A549 (cell line): ENCODE data around the gene CDYL2. TPM values are rescaled to one million over a fixed set of nuclear protein-coding genes. Genes with fewer than 3 reads are reported as not detected.

ENCODE experiments used
- ATAC-seq, 2 experiments: fragments of 200-7000 bp in 1 of 2; fragments of >200 bp in 1 of 2; cut with Nextera tagmentation in 1 of 2; cut with Tn5 transposase in 1 of 2; 3 replicates each; pipeline versions ENCODE4 v1.8.0 to v1.9.1; 2018 to 2020; ENCODE audit warnings: mild to moderate bottlenecking in 1 of 2, moderate library complexity in 1 of 2
- CTCF ChIA-PET: fragments of 300-600 bp; sonication (Branson Sonifier 250); formaldehyde crosslinking; extraction: SDS; loops from one replicate; lab custom pipeline; 2021; ENCODE audit warnings: antibody characterized with exemption, inconsistent platforms; lab: Yijun Ruan, JAX
- POLR2A ChIA-PET: fragments of 350-600 bp; formaldehyde crosslinking; extraction: SDS; loops from one replicate; lab custom pipeline; 2021; ENCODE audit warnings: antibody characterized with exemption, inconsistent platforms; lab: Yijun Ruan, JAX
- DNase-seq, 2 experiments: peaks; one replicate each; pipeline versions ENCODE4 v3.0.0 to v3.0.0-alpha.2; 2011 to 2016; ENCODE audit warnings: low read depth in 1 of 2, low spot score in 1 of 2
- FAIRE-seq: peaks from 2 replicates; lab custom pipeline; 2011; peaks lifted over from hg19 to GRCh38; lab: Jason Lieb, UNC
- H3K27ac ChIP-seq, 2 experiments: fragments of >200 bp; sonication (Bioruptor Twin); formaldehyde crosslinking; 3 replicates each; pipeline ENCODE4 v1.5.1; 2016 to 2017
- H3K4me1 ChIP-seq: fragments of >200 bp; sonication (Bioruptor Twin); formaldehyde crosslinking; 3 replicates; pipeline ENCODE4 v1.6.1; 2016
- H3K4me2 ChIP-seq: fragments of >200 bp; sonication (Bioruptor Twin); formaldehyde crosslinking; 3 replicates; pipeline ENCODE4 v1.6.1; 2016
- H3K4me3 ChIP-seq: fragments of >200 bp; sonication (Bioruptor Twin); formaldehyde crosslinking; 3 replicates; pipeline ENCODE4 v1.5.1; 2016
- H3K9me3 ChIP-seq: fragments of >200 bp; sonication (Bioruptor Twin); formaldehyde crosslinking; 3 replicates; pipeline ENCODE4 v1.6.1; 2016
- EHMT2 ChIP-seq: fragments of 200-600 bp; sonication (generic); IDR thresholded peaks from 2 replicates; pipeline ENCODE4 v1.6.1; 2016; ENCODE audit warnings: antibody characterized with exemption, low read depth, mild to moderate bottlenecking, moderate library complexity
- EP300 ChIP-seq, 2 experiments: fragments of >200 bp; sonication (Bioruptor Twin); formaldehyde crosslinking; IDR thresholded peaks; 2 replicates in 1 of 2; 3 replicates in 1 of 2; pipeline ENCODE4 v1.6.1; 2016 to 2017
- FOXS1 ChIP-seq: fragments of 250-450 bp; sonication (Bioruptor Pico); IDR thresholded peaks from 2 replicates; pipeline ENCODE4 v1.5.0; 2020; ENCODE audit warnings: mild to moderate bottlenecking, moderate library complexity
- GATA3 ChIP-seq: IDR thresholded peaks from 2 replicates; pipeline ENCODE4 v1.6.1; 2012; ENCODE audit warnings: borderline replicate concordance
- HDAC2 ChIP-seq: fragments of 200-600 bp; sonication (generic); IDR thresholded peaks from 2 replicates; pipeline ENCODE4 v1.6.1; 2016
- HES2 ChIP-seq: fragments of >200 bp; sonication (Bioruptor Twin); formaldehyde crosslinking; IDR thresholded peaks from 2 replicates; pipeline ENCODE4 v1.6.1; 2016
- HMGXB4 ChIP-seq: fragments of 250-450 bp; sonication (Bioruptor Pico); IDR thresholded peaks from 2 replicates; pipeline ENCODE4 v1.5.0; 2021; ENCODE audit warnings: mild to moderate bottlenecking, moderate library complexity, borderline replicate concordance
- HOXA7 ChIP-seq: fragments of 250-450 bp; sonication (Bioruptor Pico); IDR thresholded peaks from 2 replicates; pipeline ENCODE4 v1.5.0; 2020; ENCODE audit warnings: mild to moderate bottlenecking, moderate library complexity
- HOXB13 ChIP-seq: fragments of 250-450 bp; sonication (Bioruptor Pico); IDR thresholded peaks from 2 replicates; pipeline ENCODE4 v1.5.0; 2020; ENCODE audit warnings: low read depth, mild to moderate bottlenecking, moderate library complexity
- HOXB5 ChIP-seq: fragments of 250-450 bp; sonication (Bioruptor Pico); IDR thresholded peaks from 2 replicates; pipeline ENCODE4 v1.5.0; 2020; ENCODE audit warnings: mild to moderate bottlenecking, moderate library complexity
- KDM1A ChIP-seq: fragments of 200-600 bp; sonication (generic); IDR thresholded peaks from 2 replicates; pipeline ENCODE4 v1.6.1; 2016; ENCODE audit warnings: low read depth, mild to moderate bottlenecking
- MAFK ChIP-seq: fragments of 450-650 bp; IDR thresholded peaks from 2 replicates; pipeline ENCODE4 v1.6.1; 2014; ENCODE audit not compliant: partially characterized antibody
- MAX ChIP-seq: IDR thresholded peaks from 2 replicates; pipeline ENCODE4 v1.6.1; 2012
- NFE2L2 ChIP-seq: fragments of 150-350 bp; conservative IDR thresholded peaks from 2 replicates; pipeline ENCODE4 v1.6.1; 2014; ENCODE audit warnings: low read length
- NR3C1 ChIP-seq: fragments of >200 bp; sonication (Bioruptor Twin); formaldehyde crosslinking; IDR thresholded peaks from 3 replicates; pipeline ENCODE4 v1.6.1; 2017
- PBX3 ChIP-seq: IDR thresholded peaks from 2 replicates; pipeline ENCODE4 v1.6.1; 2012
- PHF8 ChIP-seq: fragments of 200-600 bp; sonication (generic); IDR thresholded peaks from 2 replicates; pipeline ENCODE4 v1.6.1; 2016; ENCODE audit warnings: low read depth, mild to moderate bottlenecking, antibody characterized with exemption, moderate library complexity, borderline replicate concordance
- REST ChIP-seq: fragments of 200-600 bp; sonication (generic); IDR thresholded peaks from 2 replicates; pipeline ENCODE4 v1.6.1; 2016; ENCODE audit warnings: antibody characterized with exemption, mild to moderate bottlenecking, moderate library complexity
- SREBF2 ChIP-seq: fragments of 450-650 bp; IDR thresholded peaks from 2 replicates; pipeline ENCODE4 v1.6.1; 2014; ENCODE audit warnings: mild to moderate bottlenecking, moderate library complexity
- TFCP2L1 ChIP-seq: fragments of 250-450 bp; sonication (Bioruptor Pico); IDR thresholded peaks from 2 replicates; pipeline ENCODE4 v1.5.0; 2021; ENCODE audit warnings: mild to moderate bottlenecking
- ZFP36 ChIP-seq: fragments of 450-650 bp; IDR thresholded peaks from 2 replicates; pipeline ENCODE4 v1.6.1; 2014; ENCODE audit warnings: borderline replicate concordance; ENCODE audit not compliant: partially characterized antibody
- ZNF302 ChIP-seq: fragments of 250-450 bp; sonication (Bioruptor Pico); IDR thresholded peaks from 2 replicates; pipeline ENCODE4 v1.9.0; 2021; ENCODE audit warnings: inconsistent platforms, mild to moderate bottlenecking, moderate library complexity
- WGBS: methylation state at CpG from one replicate; pipeline ENCODE4 v1.1.6; 2017; ENCODE audit errors: missing lambda C conversion rate; 5-methylcytosine and 5-hydroxymethylcytosine counted together
- polyA plus RNA-seq, 4 experiments: library from polyadenylated mRNA; depleted of rRNA in 3 of 4; stranded (reverse); fragments of >200 nt; fragmentation: RNase III in 1 of 4; extraction: RNeasy Plus Mini Kit Qiagen cat#74134 plus additional on column Dnase treatment in 1 of 4; gene quantifications; 2 replicates in 3 of 4; 3 replicates in 1 of 4; pipeline ENCODE4 v1.2.3, GENCODE V29; 2011 to 2017

The CDYL2 gene
- polyA plus RNA-seq, 2 of the 4 experiments (the other 2 are of a cell fraction): 0.05 to 0.10 TPM

GRCh38 chr16:80554033-80554432, 250.4 kb downstream of the CDYL2 start:
- ATAC-seq (no peak), DNase-seq (no peak), FAIRE-seq (no peak)
- no peaks in the 10 kb centered on the region for H3K4me1 ChIP-seq
- CTCF ChIA-PET: no interaction called here
- H3K9me3 ChIP-seq: no peaks in the 10 kb centered on the region
- no peak overlapping the region for H3K4me3 ChIP-seq
- WGBS: 0% methylated on average over 1 of the region's 2 CpGs
- POLR2A ChIA-PET: no interaction called here
- H3K4me2 ChIP-seq: no peak overlapping the region
- no peak overlapping the region for H3K27ac ChIP-seq
- TF ChIP-seq PBX3 (no peak), NR3C1 (no peak), NFE2L2 (no peak), EHMT2 (no peak), HOXB13 (no peak), EP300 (IDR thresholded peaks at IDR 0.05) (no peak), HMGXB4 (CRISPR knock-in tag) (no peak), REST (no peak), HOXA7 (CRISPR knock-in tag) (no peak), MAFK (no peak), KDM1A (no peak), SREBF2 (no peak), HOXB5 (CRISPR knock-in tag) (no peak)
- TF ChIP-seq, all 56 proteins: peak for 0

GRCh38 chr16:80552277-80552676, 252.1 kb downstream of the CDYL2 start:
- POLR2A ChIA-PET: no interaction called here
- Histone ChIP-seq H3K27ac (no peak overlapping the region), H3K4me1 (no peaks in the 10 kb centered on the region), H3K9me3 (no peaks in the 10 kb centered on the region), H3K4me2 (no peak overlapping the region), H3K4me3 (no peak overlapping the region)
- FAIRE-seq (no peak), DNase-seq (no peak), ATAC-seq (no peak)
- TF ChIP-seq KDM1A (no peak), HDAC2 (no peak), HOXB5 (CRISPR knock-in tag) (no peak), TFCP2L1 (CRISPR knock-in tag) (no peak), HOXB13 (no peak), FOXS1 (CRISPR knock-in tag) (no peak), NR3C1 (no peak), ZNF302 (CRISPR knock-in tag) (no peak), HES2 (no peak), PHF8 (no peak), ZFP36 (no peak), GATA3 (no peak), NFE2L2 (no peak), MAX (no peak)
- CTCF ChIA-PET: interaction anchor here (0.7 kb wide), 1 partner anchor 998 kb away, joined by 3 read pairs; no protein-coding TSS in a partner anchor
- 6% methylated on average over 5 of the region's 5 CpGs for WGBS

Other genes with a start within 250 kb of the CDYL2 start
- 185 and 207 TPM in 2 replicates for gene CMC2, start 202.3 kb upstream of the CDYL2 start, polyA plus RNA-seq (2011; rRNA removed)
- gene CMC2, start 202.3 kb upstream of the CDYL2 start, polyA plus RNA-seq (2017; fragmentation: RNase III; extraction: RNeasy Plus Mini Kit Qiagen cat#74134 plus additional on column Dnase treatment): 136 to 143 TPM (median 141 TPM) in 3 replicates
- 89.5 and 101 TPM in 2 replicates for gene CENPN, start 202.6 kb upstream of the CDYL2 start, polyA plus RNA-seq (2011; rRNA removed)
- 68.4 to 84.3 TPM (median 82.6 TPM) in 3 replicates for gene CENPN, start 202.6 kb upstream of the CDYL2 start, polyA plus RNA-seq (2017; fragmentation: RNase III; extraction: RNeasy Plus Mini Kit Qiagen cat#74134 plus additional on column Dnase treatment)
- gene ATMIN, start 231.2 kb upstream of the CDYL2 start, polyA plus RNA-seq (2011; rRNA removed): 50.4 and 56.4 TPM in 2 replicates
- gene ATMIN, start 231.2 kb upstream of the CDYL2 start, polyA plus RNA-seq (2017; fragmentation: RNase III; extraction: RNeasy Plus Mini Kit Qiagen cat#74134 plus additional on column Dnase treatment): 26.1 to 26.3 TPM (median 26.2 TPM) in 3 replicates